HG03558 (cell line): ENCODE results near the gene FZD7.

Source experiments
- ATAC-seq: cut with Tn5 transposase; IDR thresholded peaks from one replicate; pipeline ENCODE4 v1.9.1; 2021; ENCODE audit warnings: moderate number of reproducible peaks; ENCODE audit not compliant: unreplicated experiment; ENCODE audit errors: extremely low read depth

Gene FZD7

GRCh38 chr2:202009019-202009481, 24.6 kb upstream of the FZD7 start:
- ATAC-seq, result no peak

- ATAC-seq, result no peak
Measured at GRCh38 chr2:202009581-202009980, 24.1 kb upstream of the FZD7 start.

- ATAC-seq, result no peak
Measured at GRCh38 chr2:202014318-202014717, 19.3 kb upstream of the FZD7 start.

DNA sequence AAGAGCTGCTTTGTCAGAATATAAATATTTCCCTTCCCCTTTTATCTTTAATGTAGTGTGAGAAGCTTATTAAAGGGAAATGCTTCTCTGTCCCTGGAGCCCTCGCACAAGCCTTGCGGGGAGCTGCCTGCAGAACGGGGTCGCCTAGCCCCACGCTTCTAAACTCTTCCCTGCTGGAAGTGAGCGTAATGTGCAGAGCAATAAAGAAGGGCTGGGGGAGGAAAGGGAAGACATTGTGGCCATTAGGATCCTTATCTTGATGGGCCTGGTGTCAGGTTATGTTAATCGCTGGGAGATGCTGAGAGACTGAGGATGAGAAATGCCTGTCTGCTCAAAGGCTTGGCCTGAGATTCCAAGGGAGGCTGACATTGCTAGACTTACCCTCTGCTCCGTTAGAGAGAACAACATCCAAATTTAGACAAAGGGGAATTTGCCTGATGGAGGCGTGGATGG, 18.9 kb upstream of the FZD7 start:
- ATAC-seq, result no peak

GRCh38 chr2:202015471-202015870, 18.2 kb upstream of the FZD7 start:
- ATAC-seq, result no peak

GRCh38 chr2:202016579-202017227, 17.0 kb upstream of the FZD7 start:
- no peak for ATAC-seq

DNA sequence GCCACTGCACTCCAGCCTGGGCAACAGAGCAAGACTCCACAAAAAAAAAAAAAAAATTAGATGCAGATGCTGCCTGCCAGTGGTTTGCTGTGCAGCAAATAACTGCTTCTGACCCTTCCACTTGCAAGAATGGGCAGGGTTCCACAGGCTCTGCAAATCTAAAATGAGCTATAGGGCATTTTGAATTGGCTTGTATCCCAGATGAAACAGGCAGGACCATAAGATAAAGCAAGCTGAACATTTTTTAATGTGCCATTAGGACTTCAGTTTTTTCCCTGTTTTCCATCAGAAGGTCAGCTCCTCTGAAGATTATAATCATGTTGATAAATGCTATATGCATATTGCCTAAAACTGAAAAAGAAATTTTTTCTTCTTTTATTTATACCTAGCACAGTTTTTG, 15.7 kb upstream of the FZD7 start:
- no peak for ATAC-seq

DNA sequence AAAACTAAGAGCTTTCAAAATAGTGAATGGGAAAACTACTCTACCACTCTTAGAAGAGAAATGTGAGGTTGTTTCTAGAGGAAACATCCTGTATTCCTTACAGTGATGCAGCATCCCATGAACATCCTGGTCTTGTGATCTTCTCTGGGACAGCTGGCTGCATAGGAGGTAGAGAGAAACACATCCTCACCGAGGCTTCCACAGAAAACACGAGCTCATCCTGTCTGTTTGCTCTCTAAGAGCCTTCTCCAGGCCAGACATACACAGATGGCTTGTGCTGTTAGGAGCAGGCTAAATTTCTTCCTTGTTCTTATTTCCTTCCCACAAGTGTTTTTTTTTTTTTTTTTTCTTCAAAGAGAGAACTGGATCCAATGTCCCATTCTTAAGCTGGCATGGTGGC, 14.7 kb upstream of the FZD7 start:
- no peak for ATAC-seq

DNA sequence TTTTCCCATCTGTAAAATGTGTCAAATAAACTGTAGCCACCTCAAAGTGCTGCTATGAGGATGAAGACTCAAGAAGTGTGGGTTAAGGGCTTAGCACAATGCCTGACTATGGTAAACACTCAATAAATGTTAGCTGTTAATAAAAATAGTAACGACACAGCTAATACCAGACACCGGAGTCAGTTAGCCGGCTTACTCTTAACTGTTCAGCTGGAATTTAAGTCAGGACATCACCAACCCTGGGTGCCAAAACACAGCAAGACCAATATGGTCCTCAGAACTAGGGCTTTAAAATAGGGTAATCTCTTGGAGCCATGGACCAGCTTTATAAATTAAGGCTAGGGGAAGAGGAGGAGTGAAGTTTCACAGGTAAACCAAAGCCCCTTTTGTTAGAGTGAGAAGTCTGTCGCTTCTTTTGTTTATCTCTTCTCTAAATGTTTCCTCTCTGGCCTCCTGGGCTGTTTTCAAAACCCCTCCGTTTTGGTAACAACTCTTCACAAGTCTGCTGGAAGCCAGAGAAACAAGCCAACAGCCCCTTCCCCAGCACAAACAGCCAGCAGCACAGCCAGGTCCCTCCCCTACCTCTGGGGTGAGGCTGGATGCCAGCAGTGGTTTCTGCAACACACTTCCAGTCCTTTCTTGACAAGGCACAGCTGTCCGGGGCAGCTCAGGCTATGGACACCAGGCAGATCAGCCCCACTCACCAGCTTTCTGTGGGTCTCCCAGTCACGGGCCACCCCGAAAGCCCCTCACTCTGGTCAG, 13.8 kb upstream of the FZD7 start:
- no peak for ATAC-seq

- ATAC-seq, result no peak
Measured at GRCh38 chr2:202022755-202023154, 10.9 kb upstream of the FZD7 start.

DNA sequence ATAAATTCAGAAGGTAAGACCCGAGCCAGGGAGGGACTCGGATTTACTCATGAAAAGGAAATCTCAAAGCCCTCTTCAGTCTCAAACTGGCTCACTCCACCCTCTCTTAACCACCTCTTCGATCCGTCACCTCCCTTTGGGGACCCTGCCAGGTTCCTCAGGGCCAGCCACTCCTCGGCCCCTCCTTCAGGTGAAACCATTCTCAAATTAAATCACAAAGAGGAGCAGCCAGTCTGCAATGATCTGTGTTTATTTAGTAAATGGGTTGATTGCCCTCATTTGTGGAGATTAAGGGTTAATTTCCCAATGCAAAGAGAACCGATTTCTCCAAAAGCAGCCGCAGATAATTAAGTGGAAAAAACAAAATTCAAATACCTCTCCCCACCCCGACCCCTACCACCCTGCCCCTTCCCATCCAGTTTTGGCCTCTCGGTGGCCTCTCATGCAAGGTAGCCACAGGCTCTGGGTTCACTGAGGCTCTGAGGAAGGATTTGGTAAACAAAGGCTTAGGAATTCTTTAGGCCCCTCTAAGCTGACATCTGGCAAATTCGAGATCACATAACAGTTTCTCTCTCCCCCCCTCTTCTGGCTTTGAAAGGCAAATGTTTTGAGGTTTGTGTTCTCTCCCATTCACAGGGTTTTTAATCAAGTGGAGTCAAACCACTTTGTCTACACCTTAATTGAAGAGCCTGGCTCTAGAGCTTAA, 10.3 kb upstream of the FZD7 start:
- ATAC-seq, result no peak

DNA sequence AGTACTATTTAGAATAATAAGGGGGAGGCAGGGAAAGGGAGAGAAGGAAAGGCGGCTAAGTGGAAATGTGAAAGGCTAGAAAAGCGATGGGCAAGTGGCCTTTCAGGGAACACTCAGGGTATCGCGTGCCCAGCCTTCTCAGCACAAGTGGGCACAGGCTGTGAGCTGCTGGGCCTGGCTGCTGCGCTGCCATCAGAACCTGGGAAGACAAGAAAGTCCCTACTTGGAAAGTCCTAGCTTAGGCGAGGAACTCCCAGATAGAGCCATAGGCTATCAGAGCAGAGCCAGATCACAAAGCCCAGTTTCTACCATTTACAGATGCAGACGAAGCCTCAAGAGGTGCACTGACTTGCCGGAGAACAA, 9.8 kb upstream of the FZD7 start:
- ATAC-seq, result no peak

- ATAC-seq, result no peak
Measured at GRCh38 chr2:202024871-202025270, 8.8 kb upstream of the FZD7 start.

DNA sequence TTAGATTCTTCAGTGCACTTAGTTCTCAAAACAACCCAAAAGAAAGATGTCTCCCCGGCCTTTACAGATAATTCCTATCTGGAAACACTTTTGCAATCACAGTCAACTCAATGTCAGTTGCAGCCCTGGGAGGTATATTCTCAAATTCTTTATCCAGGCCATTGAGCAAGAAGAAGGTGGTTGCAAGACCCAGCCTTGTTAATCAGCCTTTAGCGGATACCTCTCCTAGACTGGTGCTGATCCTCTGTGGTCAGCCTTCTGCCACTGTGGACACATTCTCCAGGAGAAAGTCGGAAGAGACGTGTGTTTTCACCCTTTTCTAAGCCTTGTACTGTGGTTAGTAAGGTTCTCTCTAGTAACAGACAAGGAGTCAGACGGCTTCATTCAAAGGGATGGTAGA, 7.8 kb upstream of the FZD7 start:
- no peak for ATAC-seq

GRCh38 chr2:202026507-202026906, 7.1 kb upstream of the FZD7 start:
- no peak for ATAC-seq

GRCh38 chr2:202030691-202031090, 3.0 kb upstream of the FZD7 start:
- ATAC-seq, result no peak

- ATAC-seq, result no peak
Measured at GRCh38 chr2:202031246-202031951, 2.3 kb upstream of the FZD7 start.

- ATAC-seq, result no peak
Measured at GRCh38 chr2:202032846-202033316, 774 bp upstream of the FZD7 start.

DNA sequence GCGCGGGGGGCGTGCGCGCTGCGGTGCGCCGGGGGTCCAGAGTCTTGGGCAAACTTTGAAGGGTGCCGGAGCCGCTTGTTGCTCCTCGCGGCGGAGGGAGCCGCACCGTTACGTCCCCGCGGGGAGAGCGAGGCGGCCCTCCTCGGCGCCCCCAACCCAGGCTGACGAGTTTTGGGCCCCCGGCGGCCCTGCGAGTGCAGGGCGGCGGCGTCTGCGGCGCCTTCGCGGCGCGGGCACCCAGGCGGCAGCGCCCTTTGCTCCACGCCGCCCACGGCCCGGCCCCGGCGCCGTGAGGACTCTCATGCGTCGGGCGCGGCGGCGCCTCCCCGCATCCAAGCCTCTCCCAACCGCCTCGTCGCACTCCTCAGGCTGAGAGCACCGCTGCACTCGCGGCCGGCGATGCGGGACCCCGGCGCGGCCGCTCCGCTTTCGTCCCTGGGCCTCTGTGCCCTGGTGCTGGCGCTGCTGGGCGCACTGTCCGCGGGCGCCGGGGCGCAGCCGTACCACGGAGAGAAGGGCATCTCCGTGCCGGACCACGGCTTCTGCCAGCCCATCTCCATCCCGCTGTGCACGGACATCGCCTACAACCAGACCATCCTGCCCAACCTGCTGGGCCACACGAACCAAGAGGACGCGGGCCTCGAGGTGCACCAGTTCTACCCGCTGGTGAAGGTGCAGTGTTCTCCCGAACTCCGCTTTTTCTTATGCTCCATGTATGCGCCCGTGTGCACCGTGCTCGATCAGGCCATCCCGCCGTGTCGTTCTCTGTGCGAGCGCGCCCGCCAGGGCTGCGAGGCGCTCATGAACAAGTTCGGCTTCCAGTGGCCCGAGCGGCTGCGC, 814 bp downstream of the FZD7 start:
- peak; percentile 12 for ATAC-seq
